RWPE1 (cell line): ENCODE data around the gene ANO4.
"Not testable (repeated sequence)": the region's sequence is repeated elsewhere in the genome, so short reads cannot be mapped to it uniquely, and the experiment has no call there.

ENCODE experiments used
- CTCF ChIA-PET: fragments of 350-600 bp; sonication (Branson Sonifier 250); formaldehyde crosslinking; extraction: SDS; loops from one replicate; lab custom pipeline; 2021; lab: Yijun Ruan, JAX
- POLR2A ChIA-PET: fragments of 400-600 bp; formaldehyde crosslinking; extraction: SDS; loops from one replicate; lab custom pipeline; 2020; ENCODE audit warnings: antibody characterized with exemption; ENCODE audit not compliant: low non-redundant PET; lab: Yijun Ruan, JAX
- DNase-seq: peaks from one replicate; pipeline ENCODE4 v3.0.0; 2012; ENCODE audit warnings: low spot score
- H3K27ac ChIP-seq: fragments of 450-650 bp; 2 replicates; pipeline ENCODE4 v1.5.1; 2017
- TF ChIP-seq, protein P1 (sequence below): fragments of 450-650 bp; conservative IDR thresholded peaks from 2 replicates; pipeline ENCODE4 v1.5.1; 2017; ENCODE audit warnings: low read depth, mild to moderate bottlenecking

Gene ANO4

GRCh38 chr12:101053203-101053602 is 258.6 kb downstream of the ANO4 start:
- ChIA-PET POLR2A (no interaction called here), CTCF (no interaction called here)
- TF ChIP-seq, protein P1, sequence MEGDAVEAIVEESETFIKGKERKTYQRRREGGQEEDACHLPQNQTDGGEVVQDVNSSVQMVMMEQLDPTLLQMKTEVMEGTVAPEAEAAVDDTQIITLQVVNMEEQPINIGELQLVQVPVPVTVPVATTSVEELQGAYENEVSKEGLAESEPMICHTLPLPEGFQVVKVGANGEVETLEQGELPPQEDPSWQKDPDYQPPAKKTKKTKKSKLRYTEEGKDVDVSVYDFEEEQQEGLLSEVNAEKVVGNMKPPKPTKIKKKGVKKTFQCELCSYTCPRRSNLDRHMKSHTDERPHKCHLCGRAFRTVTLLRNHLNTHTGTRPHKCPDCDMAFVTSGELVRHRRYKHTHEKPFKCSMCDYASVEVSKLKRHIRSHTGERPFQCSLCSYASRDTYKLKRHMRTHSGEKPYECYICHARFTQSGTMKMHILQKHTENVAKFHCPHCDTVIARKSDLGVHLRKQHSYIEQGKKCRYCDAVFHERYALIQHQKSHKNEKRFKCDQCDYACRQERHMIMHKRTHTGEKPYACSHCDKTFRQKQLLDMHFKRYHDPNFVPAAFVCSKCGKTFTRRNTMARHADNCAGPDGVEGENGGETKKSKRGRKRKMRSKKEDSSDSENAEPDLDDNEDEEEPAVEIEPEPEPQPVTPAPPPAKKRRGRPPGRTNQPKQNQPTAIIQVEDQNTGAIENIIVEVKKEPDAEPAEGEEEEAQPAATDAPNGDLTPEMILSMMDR, result no peak
- DNase-seq, result no peak
- H3K27ac ChIP-seq, result no peak overlapping the region

DNA sequence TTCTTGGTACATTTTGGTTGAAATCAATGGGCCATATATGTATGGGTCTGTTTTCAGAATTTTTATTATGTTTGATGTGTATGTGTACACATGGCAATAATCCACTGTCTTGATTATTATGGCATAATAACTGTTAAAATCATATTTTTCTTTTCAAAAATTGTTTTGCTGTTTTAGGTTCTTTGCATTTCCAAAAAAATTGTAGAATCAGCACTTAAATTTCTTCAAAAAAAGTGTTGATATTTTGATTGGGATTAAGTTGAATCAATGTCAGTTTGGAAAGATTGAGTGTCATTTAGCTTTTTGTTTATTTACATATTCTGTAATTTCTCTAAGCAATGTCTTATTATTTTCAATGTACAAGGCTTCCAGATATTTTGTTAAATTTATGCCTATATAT is 261.4 kb downstream of the ANO4 start:
- DNase-seq, result no peak
- POLR2A ChIA-PET, result no interaction called here
- CTCF ChIA-PET, result no interaction called here
- H3K27ac ChIP-seq, result no peak overlapping the region
- TF ChIP-seq, protein P1, result no peak

GRCh38 chr12:101062508-101062907 is 267.9 kb downstream of the ANO4 start:
- POLR2A ChIA-PET, CTCF ChIA-PET, DNase-seq, H3K27ac ChIP-seq: not testable (repeated sequence)

DNA sequence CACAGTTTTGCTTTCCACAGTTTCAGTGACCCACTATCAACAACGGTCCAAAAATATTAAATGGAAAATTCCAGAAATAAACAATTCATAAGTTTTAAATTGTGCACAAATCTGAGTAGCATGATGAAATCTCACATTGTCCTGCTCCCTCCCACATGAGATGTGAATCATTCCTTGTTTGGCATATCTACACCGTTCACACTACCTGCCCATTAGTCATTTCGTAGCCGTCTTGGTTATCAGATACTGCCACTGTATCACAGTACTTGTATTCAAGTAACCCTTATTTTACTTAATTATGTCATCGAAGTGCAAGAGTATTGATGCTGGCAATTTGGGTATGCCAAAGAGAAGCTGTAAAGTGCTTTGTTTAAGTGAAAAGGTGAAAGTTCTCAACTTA is 270.1 kb downstream of the ANO4 start:
- CTCF ChIA-PET, result interaction anchor here (0.5 kb wide), 1 partner anchor 84 kb away, joined by 3 read pairs; no protein-coding TSS in a partner anchor
- TF ChIP-seq, protein P1, result no peak
- DNase-seq, result peak; percentile 42
- POLR2A ChIA-PET, result no interaction called here
- no peak overlapping the region for H3K27ac ChIP-seq

GRCh38 chr12:101066489-101066888 is 271.9 kb downstream of the ANO4 start:
- ChIA-PET POLR2A (no interaction called here), CTCF (no interaction called here)
- H3K27ac ChIP-seq, result no peak overlapping the region
- no peak for DNase-seq
- TF ChIP-seq, protein P1, result no peak

DNA sequence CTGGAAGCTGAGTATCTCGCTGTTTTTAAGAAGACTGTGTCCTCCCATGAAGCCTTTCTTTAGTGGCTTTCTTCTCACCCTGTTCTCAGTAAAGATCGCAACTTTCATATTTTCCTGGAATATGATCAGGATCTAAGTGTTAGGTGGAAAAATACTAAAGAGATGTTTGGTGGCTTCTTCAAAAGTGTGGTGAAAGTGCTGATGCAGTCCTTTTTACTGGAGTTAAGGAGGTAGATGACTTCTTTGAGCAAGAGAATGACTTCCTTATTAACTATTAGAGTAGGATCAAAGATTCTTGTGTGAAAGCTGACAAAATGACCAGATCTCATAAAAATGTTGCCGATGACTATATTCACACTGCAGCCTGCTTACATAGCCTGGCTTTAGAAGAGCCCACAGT is 273.8 kb downstream of the ANO4 start:
- H3K27ac ChIP-seq, result no peak overlapping the region
- TF ChIP-seq, protein P1, result no peak
- ChIA-PET POLR2A (no interaction called here), CTCF (no interaction called here)
- no peak for DNase-seq

- DNase-seq, result no peak
- TF ChIP-seq, protein P1, result no peak
- ChIA-PET CTCF (no interaction called here), POLR2A (no interaction called here)
- no peak overlapping the region for H3K27ac ChIP-seq
Observed at GRCh38 chr12:101068836-101069235, 274.3 kb downstream of the ANO4 start.
